ENCODE measurements around the gene ZNF462. TPM values are rescaled to one million over a fixed set of nuclear protein-coding genes. Genes with fewer than 3 reads are reported as not detected.

Gene ZNF462
- total RNA-seq, 4 donors from 2014 or later: 17.8 to 22.3 (median 21.4) TPM

GRCh38 chr9:106828070-106828469, 34.9 kb upstream of the ZNF462 start:
- H3K9me3 ChIP-seq: no peaks in the 10 kb centered on the region
- TF ChIP-seq, protein P1, sequence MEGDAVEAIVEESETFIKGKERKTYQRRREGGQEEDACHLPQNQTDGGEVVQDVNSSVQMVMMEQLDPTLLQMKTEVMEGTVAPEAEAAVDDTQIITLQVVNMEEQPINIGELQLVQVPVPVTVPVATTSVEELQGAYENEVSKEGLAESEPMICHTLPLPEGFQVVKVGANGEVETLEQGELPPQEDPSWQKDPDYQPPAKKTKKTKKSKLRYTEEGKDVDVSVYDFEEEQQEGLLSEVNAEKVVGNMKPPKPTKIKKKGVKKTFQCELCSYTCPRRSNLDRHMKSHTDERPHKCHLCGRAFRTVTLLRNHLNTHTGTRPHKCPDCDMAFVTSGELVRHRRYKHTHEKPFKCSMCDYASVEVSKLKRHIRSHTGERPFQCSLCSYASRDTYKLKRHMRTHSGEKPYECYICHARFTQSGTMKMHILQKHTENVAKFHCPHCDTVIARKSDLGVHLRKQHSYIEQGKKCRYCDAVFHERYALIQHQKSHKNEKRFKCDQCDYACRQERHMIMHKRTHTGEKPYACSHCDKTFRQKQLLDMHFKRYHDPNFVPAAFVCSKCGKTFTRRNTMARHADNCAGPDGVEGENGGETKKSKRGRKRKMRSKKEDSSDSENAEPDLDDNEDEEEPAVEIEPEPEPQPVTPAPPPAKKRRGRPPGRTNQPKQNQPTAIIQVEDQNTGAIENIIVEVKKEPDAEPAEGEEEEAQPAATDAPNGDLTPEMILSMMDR (IDR thresholded peaks at IDR 0.05): no peak
- TF ChIP-seq POLR2A (IDR thresholded peaks at IDR 0.05): no peak

DNA sequence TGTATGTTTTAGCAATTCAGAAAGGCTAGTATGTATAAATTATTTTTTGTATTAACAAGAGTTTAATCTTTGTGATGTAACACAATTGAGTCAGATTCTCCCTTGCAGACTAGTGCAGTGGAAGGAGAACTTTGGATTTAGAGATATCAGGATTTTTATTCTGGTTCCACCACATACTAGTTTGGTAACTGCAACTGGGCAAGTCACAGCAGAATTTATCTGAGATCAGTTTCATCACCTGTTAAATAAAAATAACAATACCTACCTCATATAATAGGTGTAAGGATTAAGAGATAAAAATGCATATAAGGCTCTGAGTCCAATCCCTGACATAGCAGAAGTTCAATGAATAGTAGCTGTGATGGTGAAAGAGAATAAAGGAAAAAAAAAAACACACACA, 34.0 kb upstream of the ZNF462 start:
- intact Hi-C loops (cut with DNase I): no loop called here
- no peak for DNase-seq
- H3K36me3 ChIP-seq: no peaks in the 10 kb centered on the region
- no peaks in the 10 kb centered on the region for H3K9me3 ChIP-seq
- no peak overlapping the region for H3K27ac ChIP-seq
- H3K4me3 ChIP-seq: no peak overlapping the region
- peaks cover 4 to 21% (median 11%) of the 10 kb centered on the region in 3 donors for H3K4me1 ChIP-seq
- no peak for TF ChIP-seq POLR2A (IDR thresholded peaks at IDR 0.05)
- TF ChIP-seq, protein P1 (IDR thresholded peaks at IDR 0.05): no peak
- no peaks in the 10 kb centered on the region for H3K27me3 ChIP-seq

More at GRCh38 chr9:106828070-106828469, 34.9 kb upstream of the ZNF462 start:
- 75 to 82% methylated on average over 3 of the region's 3 CpGs for WGBS, 2 donors
- Histone ChIP-seq H3K4me1 (peaks cover 4 to 21% (median 11%) of the 10 kb centered on the region in 3 donors), H3K4me3 (no peak overlapping the region), H3K27me3 (no peaks in the 10 kb centered on the region), H3K36me3 (no peaks in the 10 kb centered on the region), H3K27ac (no peak overlapping the region)
- DNase-seq: no peak
- intact Hi-C loops (cut with DNase I): no loop called here

DNA sequence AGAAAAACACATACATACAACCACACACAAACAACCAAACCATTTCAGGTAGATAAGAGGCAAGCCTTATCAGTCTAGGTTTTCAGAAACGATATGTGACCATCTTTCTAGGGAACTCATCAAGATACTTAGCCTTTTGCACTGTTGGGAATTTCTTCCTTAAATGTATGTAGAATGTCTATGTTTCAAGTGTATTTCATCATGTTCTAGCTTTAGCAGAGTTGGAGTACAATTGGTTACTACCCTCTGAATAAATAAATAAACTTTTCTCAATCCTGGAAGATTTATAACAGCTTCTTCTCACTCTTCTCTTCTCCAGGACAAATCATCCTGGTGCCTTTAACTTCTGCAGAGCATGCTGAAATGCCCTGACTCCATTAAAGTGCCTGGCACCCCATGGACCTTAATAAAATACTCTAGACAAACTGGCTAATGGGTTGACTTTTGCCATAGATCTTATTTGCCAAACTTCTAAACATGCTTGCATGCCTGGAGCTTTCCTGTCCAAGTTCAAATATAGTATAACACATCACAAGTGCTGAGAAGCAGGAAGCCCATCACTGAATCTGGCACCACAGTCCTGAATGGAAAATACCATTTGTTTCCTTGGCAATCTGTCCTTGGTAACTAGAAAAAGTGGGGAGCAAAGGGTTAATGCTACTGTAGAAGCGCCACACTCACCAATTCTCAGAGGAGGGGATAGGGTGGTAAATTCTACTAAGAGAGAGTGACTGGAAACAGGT, 33.1 kb upstream of the ZNF462 start:
- DNase-seq: no peak
- no peaks in the 10 kb centered on the region for H3K36me3 ChIP-seq
- H3K27me3 ChIP-seq: no peaks in the 10 kb centered on the region
- intact Hi-C loops (cut with DNase I): no loop called here
- WGBS, 2 donors: 56 to 70% methylated on average over 2 of the region's 2 CpGs
- TF ChIP-seq, protein P1 (IDR thresholded peaks at IDR 0.05): no peak
- no peak for TF ChIP-seq POLR2A (IDR thresholded peaks at IDR 0.05)
- H3K4me1 ChIP-seq: peaks cover 4 to 21% (median 11%) of the 10 kb centered on the region in 3 donors
- peak overlapping the region in 3 of 4 donors; percentile 36 to 53 (median 49) for H3K27ac ChIP-seq
- no peaks in the 10 kb centered on the region for H3K9me3 ChIP-seq
- H3K4me3 ChIP-seq: no peak overlapping the region

DNA sequence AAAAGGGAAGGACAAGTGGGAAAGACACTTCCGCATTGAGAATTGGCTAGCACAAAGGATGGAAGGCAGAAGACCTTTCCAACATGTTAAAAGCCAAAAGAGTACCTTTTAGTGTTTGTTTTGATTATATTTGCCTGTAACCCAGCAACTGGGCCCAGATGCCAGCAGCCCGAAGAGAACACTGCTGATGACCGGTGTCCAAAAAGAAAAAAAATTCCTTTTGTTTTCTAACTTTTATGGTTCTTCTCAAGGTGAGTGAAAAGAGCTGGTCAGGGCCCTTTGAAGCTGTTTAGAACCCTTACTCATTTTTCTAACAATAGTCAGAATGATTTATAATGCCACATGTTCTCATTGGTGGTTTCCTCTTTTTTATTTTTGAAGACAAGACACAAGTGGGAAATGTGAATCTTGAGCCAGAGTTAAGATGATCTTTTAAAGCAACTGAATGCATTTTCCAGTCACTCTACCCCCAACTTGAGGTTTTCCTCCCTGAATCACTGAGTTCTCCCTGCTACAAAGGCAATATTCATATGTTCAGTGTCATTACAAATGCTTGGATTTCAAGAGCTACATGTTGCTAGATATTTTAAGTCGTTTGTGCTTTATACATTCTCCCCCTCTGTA, 32.3 kb upstream of the ZNF462 start:
- 24 to 36% methylated on average over 4 of the region's 4 CpGs for WGBS, 2 donors
- no peaks in the 10 kb centered on the region for H3K36me3 ChIP-seq
- H3K4me1 ChIP-seq: peaks cover 4 to 21% (median 11%) of the 10 kb centered on the region in 3 donors
- H3K27me3 ChIP-seq: no peaks in the 10 kb centered on the region
- intact Hi-C loops (cut with DNase I): no loop called here
- no peaks in the 10 kb centered on the region for H3K9me3 ChIP-seq
- peak overlapping the region in 3 of 4 donors; percentile 36 to 53 (median 49) for H3K27ac ChIP-seq
- DNase-seq: no peak
- TF ChIP-seq, protein P1 (IDR thresholded peaks at IDR 0.05): no peak
- no peak for TF ChIP-seq POLR2A (IDR thresholded peaks at IDR 0.05)
- H3K4me3 ChIP-seq: no peak overlapping the region

DNA sequence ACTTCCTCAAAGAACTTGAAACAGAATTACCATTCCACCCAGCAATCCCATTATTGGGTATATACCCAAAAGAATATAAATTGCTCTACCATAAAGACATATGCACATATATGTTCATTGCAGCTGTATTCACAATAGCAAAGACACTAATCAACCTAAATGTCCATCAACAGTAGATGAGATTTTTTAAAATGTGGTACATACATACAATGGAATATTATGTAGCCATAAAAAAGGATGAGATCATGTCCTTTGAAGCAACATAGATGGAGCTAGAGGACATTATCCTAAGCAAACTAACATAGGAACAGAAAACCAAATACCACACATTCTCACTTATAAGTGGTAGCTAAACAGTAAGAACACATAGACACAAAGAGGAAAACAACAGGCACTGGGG, 28.1 kb upstream of the ZNF462 start:
- DNase-seq: no peak
- Histone ChIP-seq H3K4me1 (peaks cover 4 to 9% (median 4%) of the 10 kb centered on the region in 3 donors), H3K27ac (no peak overlapping the region), H3K27me3 (peaks cover 0 to 3% (median 0%) of the 10 kb centered on the region in 4 donors), H3K9me3 (no peaks in the 10 kb centered on the region), H3K36me3 (no peaks in the 10 kb centered on the region), H3K4me3 (no peak overlapping the region)
- TF ChIP-seq, protein P1 (IDR thresholded peaks at IDR 0.05): no peak
- no peak for TF ChIP-seq POLR2A (IDR thresholded peaks at IDR 0.05)
- intact Hi-C loops (cut with DNase I): no loop called here
